Islet of Langerhans (tissue), 1 donor: Measurements from ENCODE around the gene ALK.
A peak's percentile ranks its signal among the peaks of the same experiment; 100 is the strongest.

ENCODE experiments used
- FAIRE-seq: peaks from one replicate; lab custom pipeline; 2011; peaks lifted over from hg19 to GRCh38; lab: Jason Lieb, UNC

ALK gene

GRCh38 chr2:29443627-29444026, 477.8 kb downstream of the ALK start:
- FAIRE-seq = no peak

- no peak for FAIRE-seq
Measured at GRCh38 chr2:29443151-29443550, 478.2 kb downstream of the ALK start.

GRCh38 chr2:29440921-29441623, 480.3 kb downstream of the ALK start:
- FAIRE-seq = no peak

- no peak for FAIRE-seq
Measured at GRCh38 chr2:29433920-29434319, 487.5 kb downstream of the ALK start.

- FAIRE-seq = no peak
Measured at GRCh38 chr2:29433128-29433527, 488.3 kb downstream of the ALK start.

- no peak for FAIRE-seq
Measured at GRCh38 chr2:29431485-29431884, 489.9 kb downstream of the ALK start.

- no peak for FAIRE-seq
Measured at GRCh38 chr2:29430382-29431112, 490.8 kb downstream of the ALK start.

- no peak for FAIRE-seq
Measured at GRCh38 chr2:29426354-29426753, 495.0 kb downstream of the ALK start.

GRCh38 chr2:29425866-29426265, 495.5 kb downstream of the ALK start:
- FAIRE-seq = no peak

- FAIRE-seq = no peak
Measured at GRCh38 chr2:29423061-29423666, 498.2 kb downstream of the ALK start.

GRCh38 chr2:29420999-29421782, 500.2 kb downstream of the ALK start:
- FAIRE-seq = no peak

GRCh38 chr2:29420464-29420863, 500.9 kb downstream of the ALK start:
- FAIRE-seq = no peak

- FAIRE-seq = no peak
Measured at GRCh38 chr2:29417630-29418029, 503.8 kb downstream of the ALK start.

GRCh38 chr2:29412197-29412925, 509.0 kb downstream of the ALK start:
- FAIRE-seq = no peak

GRCh38 chr2:29405707-29406106, 515.7 kb downstream of the ALK start:
- peak; percentile 45 for FAIRE-seq

GRCh38 chr2:29405266-29405665, 516.1 kb downstream of the ALK start:
- FAIRE-seq = no peak

- FAIRE-seq = no peak
Measured at GRCh38 chr2:29401994-29402393, 519.4 kb downstream of the ALK start.

GRCh38 chr2:29400930-29401653, 520.3 kb downstream of the ALK start:
- no peak for FAIRE-seq

- FAIRE-seq = no peak
Measured at GRCh38 chr2:29398384-29399237, 522.8 kb downstream of the ALK start.

GRCh38 chr2:29397713-29398112, 523.7 kb downstream of the ALK start:
- FAIRE-seq = no peak
